SK-MEL-5 (cell line): Measurements from ENCODE around the gene RIPK4. TPM values are rescaled to one million over a fixed set of nuclear protein-coding genes. Genes with fewer than 3 reads are reported as not detected.
A peak's percentile ranks its signal among the peaks of the same experiment; 100 is the strongest.

ENCODE experiments used
- DNase-seq: peaks from one replicate; pipeline ENCODE4 v3.0.0-alpha.2; 2016; ENCODE audit warnings: low read depth, low spot score
- in situ Hi-C: cut with HindIII; loops from 2 replicates; pipeline ENCODE4 v1.10.0; 2016; ENCODE audit warnings: low sequenced_read_pairs, high pct_unique_total_duplicates, low pct_unique_long_range_greater_than_20kb
- total RNA-seq: library from RNA; depleted of rRNA; stranded (reverse); fragments of >200 nt; shearing (Covaris generic); gene quantifications from 2 replicates; pipeline ENCODE4 v1.2.3, GENCODE V29; 2014

Gene RIPK4
- total RNA-seq, 1 experiment from 2014 or later: 22.8 TPM

DNA sequence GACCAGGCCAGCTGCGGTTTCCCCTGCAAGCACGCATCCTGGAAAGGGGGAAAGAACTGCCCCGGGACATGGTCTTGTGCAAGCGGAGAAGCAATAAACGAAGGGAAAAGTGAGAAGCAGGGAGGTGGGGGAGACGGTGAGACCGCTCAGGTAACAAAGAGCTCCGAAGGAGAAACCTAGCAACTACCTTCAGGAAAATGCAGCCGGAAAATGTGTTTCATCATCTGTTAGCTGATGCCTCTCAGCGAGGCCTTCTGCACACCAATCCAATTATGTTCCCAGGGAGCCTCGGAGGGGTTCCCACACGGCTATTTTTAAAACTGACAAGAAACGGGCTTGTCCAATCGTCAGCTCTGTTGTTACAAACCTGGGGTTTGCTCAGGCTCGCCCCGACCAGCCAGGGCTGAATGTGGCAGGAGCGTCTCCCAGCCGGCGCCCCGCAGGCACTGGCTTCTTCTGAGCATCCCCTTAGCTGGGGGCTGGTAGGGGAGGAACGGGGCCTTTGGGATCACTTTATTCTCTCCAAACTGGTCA lies 3.4 kb downstream of the RIPK4 start:
- DNase-seq: no peak
- in situ Hi-C loops: loop anchor here (25.0 kb wide), 1 partner anchor 151 kb away; no protein-coding TSS in a partner anchor

DNA sequence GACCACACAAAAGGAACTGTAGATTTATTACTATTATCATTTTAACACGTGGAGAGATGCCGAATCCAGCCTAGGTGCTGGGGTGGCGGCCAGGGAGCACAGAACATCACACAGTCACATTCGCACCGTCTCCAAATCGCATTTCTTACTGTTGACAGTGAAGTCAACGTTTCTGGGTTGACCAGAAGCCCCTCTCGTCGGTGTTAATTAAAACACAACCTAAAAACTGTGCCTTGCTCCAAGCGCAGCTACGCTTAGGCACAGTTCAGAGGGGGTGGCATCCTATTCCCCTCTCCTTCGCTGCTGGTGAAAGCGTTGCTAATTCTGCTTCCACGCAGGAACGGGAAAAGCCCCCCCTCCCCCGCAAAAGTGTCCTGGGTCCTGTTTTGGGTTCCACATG lies 4.1 kb downstream of the RIPK4 start:
- DNase-seq: no peak
- in situ Hi-C loops: loop anchor here (25.0 kb wide), 1 partner anchor 150 kb away; no protein-coding TSS in a partner anchor

DNA sequence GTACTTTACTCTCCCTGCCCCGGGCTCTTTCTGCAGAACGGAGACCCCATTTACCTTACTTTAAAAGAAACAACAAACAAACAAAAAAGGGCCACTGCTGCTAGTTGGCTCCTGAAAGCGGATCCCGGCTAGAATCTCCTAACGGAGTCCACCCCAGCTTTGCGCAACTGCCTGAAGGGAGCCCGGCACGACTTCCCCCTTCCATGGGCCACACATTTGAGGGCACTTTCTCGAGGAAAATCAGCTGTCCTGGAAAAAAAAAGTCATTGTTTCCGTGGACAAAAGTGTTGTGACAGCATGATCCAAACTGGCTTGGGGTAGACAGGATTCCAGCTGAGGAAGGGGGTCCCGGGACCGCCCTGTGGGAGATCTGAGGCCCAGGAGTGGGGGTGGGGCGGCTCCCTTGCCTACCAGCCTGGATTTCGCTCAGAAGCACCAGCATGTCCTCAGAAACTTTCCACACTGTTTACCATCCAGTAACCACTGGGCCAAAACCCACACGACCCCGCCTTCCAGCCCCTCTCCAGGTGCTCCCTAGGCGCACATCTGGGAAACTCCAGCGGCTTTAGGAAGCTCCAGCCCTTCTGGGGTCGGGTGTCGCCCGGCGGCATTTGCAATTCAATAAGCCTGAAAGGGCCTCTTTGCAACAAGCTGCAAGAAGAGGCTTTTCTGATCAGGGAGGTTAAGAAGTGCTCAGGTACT lies 4.8 kb downstream of the RIPK4 start:
- no peak for DNase-seq
- in situ Hi-C loops: loop anchor here (25.0 kb wide), 1 partner anchor 150 kb away; no protein-coding TSS in a partner anchor

DNA sequence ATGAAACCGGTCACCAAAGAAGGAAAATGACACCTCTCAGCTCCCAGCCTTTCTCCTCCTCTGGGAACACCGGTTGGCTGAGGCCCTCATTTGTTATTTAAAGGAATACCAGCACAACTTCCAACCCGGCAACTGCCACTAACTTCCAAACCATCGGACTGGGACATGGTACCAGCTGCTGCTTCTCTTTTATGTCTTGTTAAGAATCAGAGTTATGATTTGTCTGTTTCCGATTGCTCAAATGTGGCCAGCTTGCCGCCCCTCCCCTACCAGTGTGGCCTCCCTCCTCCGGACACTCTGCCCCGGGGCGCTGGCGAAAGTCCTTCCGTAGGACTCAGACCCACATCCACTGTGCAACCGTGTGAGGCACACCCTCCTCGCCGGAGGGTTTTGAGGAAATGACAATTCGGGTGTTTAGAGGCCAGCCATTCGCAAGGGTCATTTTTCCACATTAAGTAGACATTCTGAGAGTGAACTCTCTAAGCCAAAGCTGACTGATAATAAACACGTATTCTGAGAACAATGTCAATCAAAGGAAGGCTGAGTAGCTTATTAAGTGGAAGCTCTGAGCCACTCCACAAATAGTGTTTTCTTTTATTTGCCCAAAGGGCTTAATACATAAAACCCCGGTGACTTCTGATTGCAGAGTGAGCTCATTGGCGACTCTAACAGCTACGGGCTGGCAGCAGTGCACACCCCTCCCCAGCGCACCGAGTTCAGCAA lies 5.5 kb downstream of the RIPK4 start:
- in situ Hi-C loops: loop anchor here (25.0 kb wide), 1 partner anchor 149 kb away; no protein-coding TSS in a partner anchor

DNA sequence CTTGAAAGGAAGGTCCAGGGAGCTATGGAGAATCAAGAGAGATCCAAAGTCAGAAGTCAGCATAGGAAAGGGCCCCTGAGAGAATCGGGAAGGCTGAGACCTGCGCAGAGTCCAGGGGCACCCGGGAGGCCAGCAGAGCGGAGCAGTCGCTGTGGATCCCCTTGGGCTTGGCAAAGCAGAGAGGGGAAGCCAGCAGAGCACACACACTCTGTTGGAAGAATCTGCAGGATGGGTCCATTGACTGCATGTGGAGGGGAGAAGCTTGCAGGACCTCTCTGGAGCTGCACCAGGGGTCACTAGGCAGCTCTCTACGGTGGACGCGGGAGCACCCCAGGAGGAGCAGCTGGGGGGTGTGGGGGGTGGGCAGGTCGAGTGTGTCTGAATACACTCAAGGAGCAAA lies 6.4 kb downstream of the RIPK4 start:
- in situ Hi-C loops: loop anchor here (25.0 kb wide), 1 partner anchor 148 kb away; no protein-coding TSS in a partner anchor

More for the DNA sequence above, 5.5 kb downstream of the RIPK4 start:
- peak; percentile 67 for DNase-seq

DNA sequence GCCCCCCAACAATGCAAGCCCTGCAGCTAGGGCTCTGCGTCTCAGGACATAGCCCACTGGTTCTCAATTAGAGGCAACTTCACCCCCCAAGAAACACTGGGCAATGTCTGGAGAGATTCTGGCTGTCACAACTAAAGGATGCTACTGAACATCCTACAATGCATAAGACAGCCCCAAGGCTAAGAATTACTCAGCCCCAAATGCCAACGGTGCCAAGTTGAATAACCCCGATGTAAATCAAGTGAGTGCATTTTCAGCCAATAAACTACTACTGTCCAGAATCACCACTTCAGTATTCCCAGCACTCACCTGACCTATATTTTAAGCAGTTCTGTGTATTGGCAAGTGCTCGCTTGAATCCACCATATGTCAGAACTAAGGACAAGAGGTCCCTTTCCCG lies 6.9 kb downstream of the RIPK4 start:
- DNase-seq: no peak
- in situ Hi-C loops: loop anchor here (25.0 kb wide), 1 partner anchor 148 kb away; no protein-coding TSS in a partner anchor

More for the DNA sequence above, 6.4 kb downstream of the RIPK4 start:
- no peak for DNase-seq

DNA sequence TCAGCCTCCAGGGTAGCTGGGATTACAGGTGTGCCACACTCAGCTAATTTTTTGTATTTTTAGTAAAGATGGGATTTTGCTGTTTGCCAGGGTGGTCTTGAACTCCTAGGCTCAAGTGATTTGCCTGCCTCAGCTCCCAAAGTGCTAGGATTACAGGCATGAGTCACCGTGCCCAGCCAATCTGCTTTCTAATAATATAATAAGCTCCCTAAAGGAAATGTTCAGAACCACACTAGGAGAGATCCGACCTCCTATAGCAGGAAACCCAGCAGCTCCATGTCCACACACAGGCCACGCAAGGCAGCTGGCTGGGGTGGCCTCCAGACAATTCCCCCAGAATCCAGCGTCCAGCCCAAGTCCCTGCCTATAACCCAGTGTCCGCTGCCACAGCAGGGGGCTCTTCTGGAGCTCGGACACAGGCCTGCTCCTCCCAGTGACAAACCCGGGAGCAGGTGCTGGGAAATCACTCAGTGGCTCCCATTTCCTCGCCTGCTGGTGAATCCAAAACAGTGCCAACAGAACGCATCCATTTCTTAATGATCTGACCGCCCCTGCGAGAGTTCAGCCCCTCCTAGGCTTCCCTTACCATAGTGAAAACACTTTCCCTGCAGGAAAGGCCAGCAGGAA lies 7.5 kb downstream of the RIPK4 start:
- in situ Hi-C loops: loop anchor here (25.0 kb wide), 1 partner anchor 147 kb away; no protein-coding TSS in a partner anchor
- no peak for DNase-seq

DNA sequence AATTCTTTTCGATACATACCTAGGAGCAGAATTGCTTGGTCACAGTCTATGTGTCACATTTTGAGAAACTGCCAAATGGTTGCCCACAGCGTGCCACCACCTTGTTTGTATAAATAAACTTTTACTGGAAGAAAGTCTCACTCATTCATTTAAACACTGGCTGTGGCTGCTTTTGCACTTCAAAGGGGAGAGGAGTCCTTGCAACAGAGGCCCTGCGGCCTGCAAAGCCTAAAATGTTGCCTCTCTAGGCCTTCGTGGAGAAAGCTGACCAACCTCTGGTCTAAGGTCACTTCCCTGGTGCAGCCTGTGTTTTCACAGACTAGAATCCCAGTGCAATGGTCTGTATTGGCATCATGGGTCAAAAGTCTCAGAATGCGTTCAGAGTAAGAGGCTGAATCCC lies 8.3 kb downstream of the RIPK4 start:
- no peak for DNase-seq
- in situ Hi-C loops: loop anchor here (25.0 kb wide), 1 partner anchor 146 kb away; no protein-coding TSS in a partner anchor

DNA sequence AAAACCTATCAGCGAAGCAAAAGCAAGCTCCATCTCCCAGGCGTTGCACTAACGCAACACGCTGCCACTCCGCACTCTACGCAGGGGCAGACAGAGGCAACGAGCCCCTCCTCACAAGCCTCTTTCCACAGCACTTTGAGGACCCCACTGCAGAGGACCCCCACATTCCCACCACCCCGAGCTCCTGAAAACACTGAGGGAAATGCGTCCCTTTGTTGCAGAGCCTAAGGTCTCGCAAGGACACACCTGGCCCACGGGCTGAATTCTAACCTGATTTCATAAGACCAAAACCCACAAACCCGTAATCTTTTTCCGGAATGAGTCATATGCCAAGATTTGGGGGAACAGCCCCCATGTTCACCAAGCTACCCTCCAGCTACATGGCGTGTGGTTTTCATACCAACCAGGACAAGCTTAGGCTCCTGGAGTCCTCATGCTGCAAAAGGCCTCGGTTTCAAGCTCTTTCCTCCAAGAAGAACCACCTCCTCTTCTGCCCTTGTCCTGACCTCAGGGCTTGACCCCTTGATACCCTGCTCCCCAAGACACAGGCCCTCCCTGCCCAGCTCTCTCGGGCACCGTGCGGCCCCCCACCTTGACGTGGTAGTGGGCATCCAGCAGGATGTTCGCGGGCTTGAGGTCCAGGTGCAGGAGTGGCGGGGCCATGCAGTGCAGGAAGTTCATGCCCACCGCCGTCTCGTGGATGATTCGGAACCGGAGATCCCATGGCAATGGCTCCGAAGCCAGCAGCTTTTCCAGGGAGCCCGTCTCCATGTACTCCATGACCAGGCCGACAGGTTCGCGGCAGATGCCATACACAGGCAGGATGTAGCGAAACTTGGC lies 10.7 kb downstream of the RIPK4 start:
- in situ Hi-C loops: loop anchor here (25.0 kb wide), 1 partner anchor 144 kb away; no protein-coding TSS in a partner anchor
- DNase-seq: no peak

DNA sequence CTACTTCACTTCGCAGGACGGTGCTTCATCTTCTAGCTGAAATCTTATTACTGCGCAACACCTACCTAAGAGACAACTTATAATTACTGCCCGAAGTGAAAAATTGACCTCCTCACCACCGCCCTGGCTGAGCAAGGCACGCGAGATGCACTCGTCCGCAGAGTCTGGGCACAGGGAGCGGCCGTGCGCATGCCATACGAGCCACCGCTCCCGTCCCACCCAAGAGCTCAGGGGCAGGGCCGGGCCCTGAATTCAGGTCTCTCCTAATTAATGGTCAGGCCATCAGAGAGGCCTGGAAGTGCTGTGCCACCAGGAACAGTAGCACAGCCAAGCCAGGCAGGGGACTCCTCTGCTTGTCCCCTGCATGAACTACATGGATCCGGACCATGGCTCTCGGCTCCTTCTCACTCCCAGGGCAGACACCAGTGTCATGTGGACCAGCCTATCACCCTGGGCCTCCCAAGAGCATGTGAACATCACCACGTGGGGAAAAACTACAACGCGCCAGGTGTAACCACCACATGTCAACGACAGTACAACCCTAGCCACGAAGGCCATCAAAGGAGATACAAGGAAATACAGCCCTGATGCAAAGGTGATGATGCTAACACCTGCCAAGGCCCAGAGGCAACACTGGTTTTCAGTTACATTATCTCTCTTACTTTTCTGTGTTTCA lies 11.5 kb downstream of the RIPK4 start:
- DNase-seq: no peak
- in situ Hi-C loops: loop anchor here (25.0 kb wide), 1 partner anchor 143 kb away; no protein-coding TSS in a partner anchor

DNA sequence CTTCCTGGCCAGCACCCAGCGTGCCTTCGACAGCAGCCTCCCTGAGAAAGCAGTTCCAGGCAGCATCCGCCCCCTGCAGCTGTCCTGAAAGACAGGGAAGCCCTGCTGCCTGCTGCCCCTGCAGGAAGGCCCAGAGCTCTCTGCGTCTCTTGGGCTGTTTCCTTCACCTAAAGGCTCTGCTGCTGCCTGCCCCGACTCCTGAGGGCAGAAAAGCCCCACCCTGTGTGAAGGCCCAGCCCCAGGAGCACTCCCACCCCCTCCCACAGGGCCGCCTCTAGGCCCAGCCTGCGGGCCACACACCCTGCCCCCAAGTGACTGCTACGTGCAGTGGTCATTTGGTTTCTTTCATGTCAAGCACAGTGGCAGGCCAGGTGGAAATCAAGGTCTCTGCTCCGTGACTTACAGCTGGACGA lies 12.4 kb downstream of the RIPK4 start:
- in situ Hi-C loops: loop anchor here (25.0 kb wide), 1 partner anchor 142 kb away; no protein-coding TSS in a partner anchor
- DNase-seq: no peak

DNA sequence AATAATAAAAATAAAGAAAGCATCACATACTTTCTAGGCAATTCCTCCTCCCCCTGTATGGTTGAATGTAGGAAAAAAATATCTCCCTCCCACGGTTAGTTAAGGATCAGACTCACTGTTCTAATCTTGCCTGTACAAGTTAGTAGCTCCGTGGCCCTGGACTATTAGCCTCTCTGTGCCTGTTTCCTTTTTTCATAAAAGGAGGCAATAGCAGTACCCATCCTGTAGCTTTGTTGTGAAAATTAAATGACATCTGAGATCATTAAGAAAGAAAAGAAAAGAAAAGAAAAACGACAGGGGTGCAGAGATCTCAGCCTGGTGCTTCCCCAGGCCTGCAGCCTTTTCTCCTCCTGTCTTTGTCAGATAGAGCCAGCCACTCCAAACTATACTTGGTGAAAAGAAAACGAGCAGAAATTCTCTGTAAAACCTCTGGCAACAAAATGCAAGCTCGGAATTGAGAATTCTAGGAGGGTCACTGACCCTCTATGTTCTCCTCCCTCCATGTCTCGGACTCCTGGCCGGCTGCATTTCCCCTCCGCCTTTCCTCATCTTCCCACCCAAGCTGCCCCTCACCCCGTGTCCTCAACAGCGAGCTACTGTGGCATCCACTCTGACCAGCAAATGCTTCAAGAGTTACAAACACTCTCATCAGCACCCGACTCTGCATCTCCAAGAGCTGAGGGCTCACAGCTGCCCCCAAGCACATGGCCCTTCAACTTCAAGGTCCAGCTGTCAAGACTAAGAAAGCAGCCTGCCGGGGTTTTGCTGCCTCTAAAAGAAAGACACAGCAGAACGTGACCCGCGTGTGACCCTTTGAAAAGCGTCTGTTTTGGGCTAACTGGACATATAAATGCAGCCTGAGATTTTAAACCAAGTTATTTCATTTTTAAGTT lies 13.6 kb downstream of the RIPK4 start:
- in situ Hi-C loops: loop anchor here (25.0 kb wide), 1 partner anchor 141 kb away; no protein-coding TSS in a partner anchor
- DNase-seq: no peak

DNA sequence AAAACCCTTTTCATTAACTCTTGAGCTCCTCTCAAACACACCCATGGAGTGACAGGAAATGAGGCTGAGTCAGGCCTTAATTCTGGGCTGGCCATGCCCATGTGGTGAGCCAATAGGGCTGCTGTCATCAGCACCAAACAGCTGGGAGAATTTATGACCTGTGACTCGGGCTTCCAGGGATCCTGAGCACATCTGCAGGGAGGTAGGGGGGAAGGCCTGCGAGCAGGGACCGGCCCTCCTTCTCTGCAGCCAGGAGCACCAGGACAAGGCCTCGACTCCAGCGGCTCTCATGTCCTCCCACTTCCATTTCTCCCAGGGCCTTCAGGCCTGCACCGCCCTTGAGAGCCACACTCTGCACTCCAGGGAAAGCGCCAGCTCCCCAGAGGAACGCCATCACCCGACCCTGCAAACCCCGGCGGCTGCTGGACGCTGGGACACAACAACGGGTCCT lies 14.6 kb downstream of the RIPK4 start:
- in situ Hi-C loops: loop anchor here (25.0 kb wide), 1 partner anchor 140 kb away; no protein-coding TSS in a partner anchor

DNA sequence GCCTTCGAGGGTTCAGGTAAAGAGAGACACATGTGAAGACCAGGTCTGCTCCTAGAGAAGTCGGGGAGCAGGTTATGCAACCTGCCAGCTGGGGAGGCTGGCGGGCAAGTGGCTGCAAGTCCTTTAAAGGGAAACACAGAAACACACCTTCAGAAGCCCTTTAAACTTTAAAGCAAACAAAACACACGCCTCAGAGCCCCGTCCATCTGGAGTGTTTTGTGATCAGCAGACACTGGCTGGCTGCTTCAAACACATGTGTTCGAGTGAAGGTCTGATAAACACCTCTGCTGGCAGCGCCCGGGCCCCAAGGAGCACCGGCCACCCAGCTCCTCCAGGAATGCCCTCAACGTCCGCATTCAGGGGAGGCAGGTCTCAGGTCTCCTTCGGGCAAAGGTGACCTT lies 15.2 kb downstream of the RIPK4 start:
- DNase-seq: no peak
- in situ Hi-C loops: loop anchor here (25.0 kb wide), 1 partner anchor 139 kb away; no protein-coding TSS in a partner anchor

More for the DNA sequence above, 14.6 kb downstream of the RIPK4 start:
- no peak for DNase-seq

DNA sequence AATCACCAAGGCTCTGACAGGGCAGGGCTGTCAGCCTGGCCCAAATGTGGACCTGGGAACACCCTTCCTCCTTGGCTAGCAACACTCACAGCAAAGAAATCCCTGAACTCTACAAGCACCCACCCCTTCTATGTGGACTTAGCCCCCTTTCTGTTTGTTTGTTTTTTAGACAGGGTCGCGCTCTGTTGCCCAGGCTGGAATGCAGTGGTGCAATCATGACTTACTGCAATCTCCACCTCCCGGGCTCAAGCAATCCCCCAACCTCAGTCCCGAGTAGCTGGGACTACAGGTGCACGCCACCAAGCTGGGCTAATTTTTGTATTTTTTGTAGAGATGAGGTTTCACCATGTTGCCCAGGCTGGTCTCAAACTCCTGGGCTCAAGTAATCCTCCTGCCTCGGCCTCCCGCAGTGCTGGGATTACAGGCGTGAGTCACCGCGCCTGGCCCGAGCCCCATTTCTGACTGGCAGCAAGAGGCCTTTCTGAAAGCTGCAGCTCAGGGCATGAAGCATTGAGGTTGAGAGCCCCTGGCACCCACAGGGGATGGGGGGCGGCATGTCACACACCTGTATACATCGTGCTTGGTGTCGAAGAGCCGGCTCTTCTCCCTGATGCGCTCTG lies 16.2 kb downstream of the RIPK4 start:
- in situ Hi-C loops: loop anchor here (25.0 kb wide), 1 partner anchor 138 kb away; no protein-coding TSS in a partner anchor
- no peak for DNase-seq
